ELR (cell line): Measurements from ENCODE around the gene ATXN1L.
"Not testable (repeated sequence)": the region's sequence is repeated elsewhere in the genome, so short reads cannot be mapped to it uniquely, and the experiment has no call there.

Experiments used
- DNase-seq: peaks from one replicate; pipeline ENCODE4 v3.0.0-alpha.2; 2015; ENCODE audit warnings: low read depth

ATXN1L gene

GRCh38 chr16:71852158-71852557 is 6.4 kb downstream of the ATXN1L start:
- DNase-seq: no peak

- no peak for DNase-seq
These were observed 6.8 kb downstream of the ATXN1L start for GRCh38 chr16:71852561-71852960.

GRCh38 chr16:71853413-71853812 is 7.6 kb downstream of the ATXN1L start:
- DNase-seq: no peak

DNA sequence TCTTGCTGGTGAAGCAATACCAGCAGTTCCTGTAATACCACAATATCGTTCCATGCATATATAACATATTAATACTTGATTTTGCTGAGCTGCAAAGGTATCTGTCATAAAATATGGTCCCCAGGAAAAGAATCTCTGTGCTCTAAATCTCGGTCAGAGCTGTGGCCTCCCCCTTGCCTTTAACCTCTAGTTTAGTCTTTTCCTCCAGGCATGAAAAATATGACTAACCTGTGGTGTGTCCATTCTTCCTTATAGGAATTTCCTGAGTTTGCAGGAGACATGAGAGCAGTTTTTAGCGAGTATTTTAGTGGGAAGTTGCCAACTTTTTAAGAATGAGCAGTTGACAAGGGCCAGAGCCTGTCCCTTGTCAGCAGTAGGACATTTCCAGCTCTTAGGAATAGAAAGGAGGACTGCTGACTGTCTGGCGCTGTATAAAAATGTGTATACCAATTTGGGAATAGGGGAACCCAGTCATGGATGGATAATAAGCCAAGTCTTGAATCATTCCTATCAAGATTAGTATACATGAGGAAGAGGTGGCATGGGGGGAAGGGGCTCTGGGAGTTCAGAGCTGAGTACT is 8.7 kb downstream of the ATXN1L start:
- DNase-seq: peak; percentile 48

DNA sequence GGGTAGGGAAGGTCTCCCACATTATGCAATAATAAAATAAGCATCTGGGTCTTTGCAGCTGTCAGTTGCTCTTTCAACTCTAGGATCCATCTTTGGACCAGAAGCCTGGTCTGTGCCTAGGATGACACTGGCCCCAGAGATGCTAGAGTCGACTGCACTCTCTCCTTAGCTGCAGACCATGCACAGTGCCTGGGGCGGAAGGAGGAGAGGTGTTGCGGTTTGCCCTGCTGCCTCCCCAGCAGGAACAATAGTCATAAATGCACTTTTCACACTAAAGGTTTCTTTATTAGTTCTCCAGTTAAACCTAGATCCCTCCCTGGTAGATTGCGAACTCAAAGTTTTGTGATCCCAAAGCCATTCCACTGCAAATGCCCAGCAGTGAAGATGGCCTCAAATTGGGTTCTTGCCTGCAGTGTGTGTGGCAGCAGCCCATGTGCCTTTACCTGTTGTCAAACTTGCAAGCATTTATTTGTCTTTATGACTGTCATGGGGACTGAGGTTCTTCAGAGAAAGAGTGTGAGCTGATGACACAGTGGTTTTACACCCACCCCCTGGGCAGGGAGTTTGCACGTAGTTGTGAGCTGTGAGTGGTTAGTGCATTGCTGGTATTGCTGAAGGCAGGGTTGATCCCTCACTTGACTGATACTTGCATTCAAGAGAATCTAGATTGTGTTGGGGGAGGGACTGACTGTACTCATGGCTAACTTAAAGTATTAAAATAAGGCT is 10.3 kb downstream of the ATXN1L start:
- DNase-seq: no peak

- no peak for DNase-seq
These were observed 14.2 kb downstream of the ATXN1L start for GRCh38 chr16:71859762-71860521.

GRCh38 chr16:71863995-71864394 is 18.2 kb downstream of the ATXN1L start:
- no peak for DNase-seq

DNA sequence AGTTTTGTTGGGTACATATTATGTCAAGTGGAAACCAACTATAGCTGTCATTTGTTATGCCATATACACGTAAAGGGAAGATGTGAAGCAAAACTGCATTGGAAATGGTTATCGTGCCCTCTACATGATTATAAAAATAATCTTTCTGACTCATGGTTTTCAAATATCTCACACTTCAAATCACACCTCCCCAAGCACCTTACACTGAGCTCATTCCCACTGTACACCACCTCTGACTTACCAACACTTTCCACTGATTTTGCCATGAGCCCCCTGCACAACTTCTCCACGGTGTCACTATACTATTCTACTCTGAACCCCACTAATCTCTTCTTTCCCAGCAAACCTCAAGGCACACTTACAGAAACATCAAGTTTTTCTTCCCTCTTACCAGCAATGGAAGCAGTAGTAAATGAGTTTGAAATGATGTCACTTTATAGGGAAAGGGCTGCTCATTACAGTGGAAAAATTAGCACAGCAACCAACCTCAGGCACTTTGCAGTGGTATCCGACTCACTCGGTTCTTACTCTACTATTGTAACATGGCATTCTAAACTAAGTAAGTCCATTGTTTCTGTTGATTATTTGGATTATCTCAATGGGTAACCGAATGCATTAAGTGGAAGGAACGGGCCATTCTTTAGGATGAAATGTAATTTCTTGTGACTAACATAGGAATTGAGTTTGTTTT is 19.5 kb downstream of the ATXN1L start:
- no peak for DNase-seq

GRCh38 chr16:71867175-71867574 is 21.4 kb downstream of the ATXN1L start:
- not testable (repeated sequence) for DNase-seq

GRCh38 chr16:71867939-71868338 is 22.2 kb downstream of the ATXN1L start:
- DNase-seq: no peak

GRCh38 chr16:71869089-71869488 is 23.3 kb downstream of the ATXN1L start:
- no peak for DNase-seq

- no peak for DNase-seq
These were observed 25.0 kb downstream of the ATXN1L start for GRCh38 chr16:71870818-71871217.

- no peak for DNase-seq
These were observed 27.4 kb downstream of the ATXN1L start for GRCh38 chr16:71873199-71873598.

DNA sequence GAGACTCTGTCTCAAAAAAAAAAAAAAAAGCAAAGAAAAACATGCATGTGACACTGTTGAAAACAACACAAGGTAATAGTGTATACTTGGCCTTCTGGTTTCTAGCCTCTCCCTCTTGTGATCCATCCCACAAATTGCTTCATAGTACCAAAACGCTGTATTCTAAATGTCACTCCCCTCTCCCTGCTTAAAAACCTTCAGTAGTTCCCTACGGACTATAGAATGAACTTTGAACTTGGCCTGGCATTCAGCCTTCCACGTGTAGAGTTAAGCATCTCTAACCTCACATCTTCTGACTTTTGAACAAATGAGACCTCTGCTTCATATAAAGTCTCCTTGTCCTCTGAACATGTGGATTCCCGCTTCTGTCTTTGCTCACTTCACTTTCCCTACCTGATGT is 33.1 kb downstream of the ATXN1L start:
- no peak for DNase-seq

DNA sequence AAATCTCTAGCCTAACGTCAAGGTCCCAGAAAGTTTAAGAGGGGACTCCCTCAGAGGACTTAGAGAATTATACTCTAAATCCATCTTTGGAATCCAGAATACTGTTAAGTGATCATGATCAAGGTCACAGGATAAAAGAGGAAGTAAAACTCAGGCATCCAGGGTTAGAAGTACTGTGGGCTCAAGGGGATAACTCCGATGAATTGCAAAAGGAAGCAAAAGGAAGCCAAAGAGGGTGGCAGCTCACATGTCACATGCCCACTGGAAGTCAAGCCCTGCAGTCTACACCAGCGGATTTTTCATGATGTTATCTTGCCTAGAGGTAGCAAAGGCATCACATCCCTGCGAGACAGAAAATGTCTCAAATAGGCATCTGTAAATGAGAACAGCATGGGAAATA is 34.4 kb downstream of the ATXN1L start:
- no peak for DNase-seq

- peak; percentile 86 for DNase-seq
These were observed 36.9 kb downstream of the ATXN1L start for GRCh38 chr16:71882505-71883167.

DNA sequence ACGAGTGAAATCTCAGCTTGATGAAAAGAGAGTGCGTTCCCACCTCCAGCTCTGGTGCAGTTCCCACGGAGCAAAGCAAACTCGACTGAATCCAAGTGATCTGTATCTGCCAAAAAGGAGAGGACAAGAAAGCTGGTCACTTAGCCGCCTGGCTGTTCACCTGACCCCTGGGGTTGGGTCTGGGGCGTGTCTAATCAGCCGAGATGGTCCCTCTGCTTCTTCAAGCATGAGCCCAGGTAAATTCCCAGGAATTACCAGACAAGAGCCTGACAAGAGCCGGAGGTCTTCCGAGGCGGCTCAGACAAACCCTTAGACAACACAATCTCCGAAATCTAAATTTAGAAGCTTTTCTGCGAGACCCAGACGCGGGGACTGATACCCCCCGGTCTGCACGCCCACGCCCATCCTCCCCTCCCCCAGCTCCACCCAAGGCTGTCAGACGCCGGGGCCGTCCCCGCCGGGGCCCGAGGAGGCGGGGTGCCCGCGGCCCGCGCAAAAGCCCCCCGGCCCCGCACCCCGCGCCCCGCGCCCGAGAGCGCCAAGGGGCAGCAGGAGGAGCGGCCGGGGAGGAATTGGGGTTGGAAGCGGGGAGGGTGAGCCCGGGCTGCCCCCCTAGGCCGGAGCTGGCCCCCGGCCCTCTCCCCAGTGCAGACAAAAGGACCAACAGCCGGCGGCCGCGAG is 37.5 kb downstream of the ATXN1L start:
- DNase-seq: peak; percentile 29

DNA sequence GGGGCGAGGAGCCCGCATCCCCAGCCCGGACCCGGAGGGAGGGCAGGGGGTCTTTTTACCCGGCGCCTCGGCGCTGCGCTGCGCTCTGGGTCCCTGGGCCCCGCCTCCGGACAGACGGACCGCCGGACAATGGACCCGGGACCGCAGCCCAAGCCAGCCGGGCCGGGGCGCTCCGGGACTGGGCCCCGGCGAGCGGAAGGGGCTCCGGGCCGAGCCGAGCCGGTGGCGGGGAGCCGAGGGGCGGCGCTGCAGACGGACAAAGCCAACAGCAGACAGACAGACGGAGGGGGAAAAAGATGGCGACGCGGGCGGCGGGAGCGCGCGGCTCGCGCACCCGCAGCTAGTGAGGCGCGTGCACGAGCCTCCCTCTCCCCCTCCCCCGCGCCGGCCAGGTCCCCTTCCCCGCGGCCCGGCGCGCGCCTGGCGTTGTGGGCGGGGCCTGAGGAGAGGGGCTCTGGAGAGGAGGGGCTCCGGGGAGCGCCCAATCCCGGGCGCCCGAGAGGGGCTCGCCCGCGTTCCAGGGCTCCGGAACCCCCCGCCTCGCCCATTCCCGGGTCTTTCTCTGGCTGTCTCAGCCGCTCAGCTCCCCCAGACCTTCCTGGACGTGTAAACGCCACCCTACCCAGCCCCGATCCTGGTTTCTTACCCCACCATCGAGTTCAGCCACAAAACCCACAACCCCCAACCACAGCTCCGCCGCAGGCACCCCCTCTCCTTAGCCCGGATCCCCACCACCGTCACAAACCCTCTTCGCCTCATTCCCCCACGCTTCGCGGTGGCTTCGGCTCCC is 38.3 kb downstream of the ATXN1L start, which contains the start of gene ZNF821:
ZNF821 (minus strand) TSS at position 334 of the 790 bp plus-strand sequence. CDS start 4,236 bp downstream, outside the sequence.
- DNase-seq: peak; percentile 76

GRCh38 chr16:71885261-71885650 is 39.5 kb downstream of the ATXN1L start:
- no peak for DNase-seq

DNA sequence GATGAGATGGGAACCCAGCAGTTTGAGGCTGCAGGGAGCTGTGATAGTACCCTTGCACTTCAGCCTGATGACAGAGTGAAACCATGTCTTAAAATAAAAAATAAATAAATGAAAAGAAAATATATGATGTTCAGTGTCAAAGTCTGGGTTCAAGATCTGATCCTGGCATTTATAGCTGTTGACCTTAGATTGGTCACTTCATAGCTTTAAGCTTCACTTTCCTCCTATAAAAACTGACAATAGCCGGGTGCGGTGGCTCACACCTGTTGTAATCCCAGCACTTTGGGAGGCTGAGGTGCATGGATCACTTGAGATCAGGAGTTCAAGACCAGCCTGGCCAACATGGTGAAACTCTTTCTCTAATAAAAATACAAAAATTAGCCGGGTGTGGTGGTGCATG is 43.4 kb downstream of the ATXN1L start:
- DNase-seq: no peak

GRCh38 chr16:71893888-71894228 is 48.1 kb downstream of the ATXN1L start:
- no peak for DNase-seq
